ENCODE measurements around the gene PRPSAP2.

The PRPSAP2 gene

DNA sequence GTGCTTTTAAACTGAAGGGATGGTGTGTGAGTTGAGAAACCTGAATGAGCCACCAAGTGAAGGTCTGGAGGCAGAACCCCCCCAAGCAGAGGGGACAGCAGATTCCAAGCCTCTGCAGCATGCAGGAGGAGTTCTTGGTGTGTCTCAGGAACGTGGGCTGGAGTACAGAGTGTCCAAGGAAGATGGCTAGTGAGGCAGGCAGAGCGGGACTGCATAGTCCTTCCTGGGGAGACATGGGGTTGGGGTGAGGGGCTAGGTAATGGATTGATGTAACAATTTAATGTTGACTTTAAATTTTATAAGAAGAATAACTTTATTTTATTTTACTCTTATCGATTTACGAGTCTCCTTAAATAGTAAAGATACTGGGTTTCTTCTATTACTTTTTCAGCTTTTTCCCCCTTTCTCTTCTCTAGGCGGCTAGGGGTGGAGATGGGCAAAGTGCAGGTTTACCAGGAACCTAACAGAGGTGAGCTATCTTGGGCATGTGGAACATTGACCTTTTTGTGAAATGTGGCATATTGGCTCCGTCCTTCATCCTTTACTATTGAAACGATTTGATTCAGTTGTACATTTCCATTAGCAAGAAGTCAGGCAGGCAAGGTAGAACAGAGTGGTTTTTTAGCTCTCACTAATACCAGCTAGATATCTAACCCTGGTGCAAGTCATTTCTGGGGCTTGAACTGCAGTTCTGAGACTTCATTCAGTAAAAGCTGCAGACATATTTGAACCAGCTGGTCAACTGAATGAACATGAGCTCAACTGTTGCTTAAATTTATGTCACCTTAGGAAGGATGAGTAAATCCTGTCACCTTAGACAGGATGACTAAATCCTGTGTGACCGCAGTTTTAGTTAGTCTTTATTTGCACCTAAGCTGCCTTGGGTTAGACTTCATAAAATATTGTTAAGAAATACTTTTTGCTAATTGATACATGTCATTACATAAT is 9.2 kb downstream of the PRPSAP2 start:
- no peak for DNase-seq (ENCODE audit: low spot score)
- TF ChIP-seq, protein P1, sequence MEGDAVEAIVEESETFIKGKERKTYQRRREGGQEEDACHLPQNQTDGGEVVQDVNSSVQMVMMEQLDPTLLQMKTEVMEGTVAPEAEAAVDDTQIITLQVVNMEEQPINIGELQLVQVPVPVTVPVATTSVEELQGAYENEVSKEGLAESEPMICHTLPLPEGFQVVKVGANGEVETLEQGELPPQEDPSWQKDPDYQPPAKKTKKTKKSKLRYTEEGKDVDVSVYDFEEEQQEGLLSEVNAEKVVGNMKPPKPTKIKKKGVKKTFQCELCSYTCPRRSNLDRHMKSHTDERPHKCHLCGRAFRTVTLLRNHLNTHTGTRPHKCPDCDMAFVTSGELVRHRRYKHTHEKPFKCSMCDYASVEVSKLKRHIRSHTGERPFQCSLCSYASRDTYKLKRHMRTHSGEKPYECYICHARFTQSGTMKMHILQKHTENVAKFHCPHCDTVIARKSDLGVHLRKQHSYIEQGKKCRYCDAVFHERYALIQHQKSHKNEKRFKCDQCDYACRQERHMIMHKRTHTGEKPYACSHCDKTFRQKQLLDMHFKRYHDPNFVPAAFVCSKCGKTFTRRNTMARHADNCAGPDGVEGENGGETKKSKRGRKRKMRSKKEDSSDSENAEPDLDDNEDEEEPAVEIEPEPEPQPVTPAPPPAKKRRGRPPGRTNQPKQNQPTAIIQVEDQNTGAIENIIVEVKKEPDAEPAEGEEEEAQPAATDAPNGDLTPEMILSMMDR (IDR thresholded peaks at IDR 0.05; ENCODE audit: extremely low read depth, missing control alignments), result no peak

DNA sequence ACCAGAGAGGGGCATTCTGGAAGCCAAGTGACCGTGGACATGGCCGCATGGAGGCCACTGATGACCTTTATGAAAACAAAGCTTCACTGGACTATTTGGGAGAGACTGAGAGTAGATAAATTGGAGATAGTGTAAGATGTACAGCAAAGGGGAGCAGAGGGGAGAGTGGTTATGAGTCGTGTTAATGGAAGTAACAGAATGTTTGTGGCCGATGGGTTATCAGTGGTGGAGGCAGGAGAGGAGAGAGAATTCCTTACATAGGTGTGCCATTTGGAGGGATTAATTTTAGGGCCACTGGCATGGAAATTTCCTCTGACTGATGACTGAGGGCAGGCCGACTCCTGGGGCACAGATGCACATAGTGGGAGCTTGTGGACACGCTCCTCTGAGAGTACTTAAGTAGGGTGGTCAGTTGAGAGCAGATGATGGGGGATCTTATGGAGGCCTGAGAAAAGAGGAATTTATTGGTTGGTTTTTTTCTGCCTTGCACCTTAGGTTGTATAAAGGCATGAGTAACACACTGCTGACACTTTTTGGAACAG is 19.2 kb downstream of the PRPSAP2 start:
- no peak for DNase-seq (ENCODE audit: low spot score)
- TF ChIP-seq, protein P1 (IDR thresholded peaks at IDR 0.05; ENCODE audit: extremely low read depth, missing control alignments), result no peak

DNA sequence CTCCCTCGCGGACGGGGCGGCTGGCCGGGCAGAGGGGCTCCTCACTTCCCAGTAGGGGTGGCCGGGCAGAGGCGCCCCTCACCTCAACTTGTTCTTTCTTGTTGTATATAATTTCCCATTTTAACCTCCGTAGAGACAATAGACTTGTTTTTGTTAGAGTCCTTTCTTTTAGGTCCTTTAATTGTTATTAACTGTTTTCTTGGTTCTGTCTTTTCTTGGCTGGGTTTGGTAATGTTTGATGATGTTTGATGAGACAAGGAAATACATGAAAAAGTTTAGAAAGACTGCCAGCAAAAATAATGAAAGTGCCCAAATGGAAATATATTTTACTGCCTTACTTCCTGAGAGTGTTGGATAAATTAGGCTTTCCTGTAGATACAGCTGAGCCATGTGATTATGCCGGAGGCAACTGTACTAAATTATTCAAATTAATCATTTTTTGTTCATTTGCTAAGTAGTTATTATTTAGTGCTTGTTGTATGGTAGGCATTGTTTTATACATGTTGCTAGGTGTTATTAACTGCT is 30.9 kb downstream of the PRPSAP2 start:
- TF ChIP-seq, protein P1 (IDR thresholded peaks at IDR 0.05; ENCODE audit: extremely low read depth, missing control alignments), result no peak
- DNase-seq (ENCODE audit: low spot score), result no peak

DNA sequence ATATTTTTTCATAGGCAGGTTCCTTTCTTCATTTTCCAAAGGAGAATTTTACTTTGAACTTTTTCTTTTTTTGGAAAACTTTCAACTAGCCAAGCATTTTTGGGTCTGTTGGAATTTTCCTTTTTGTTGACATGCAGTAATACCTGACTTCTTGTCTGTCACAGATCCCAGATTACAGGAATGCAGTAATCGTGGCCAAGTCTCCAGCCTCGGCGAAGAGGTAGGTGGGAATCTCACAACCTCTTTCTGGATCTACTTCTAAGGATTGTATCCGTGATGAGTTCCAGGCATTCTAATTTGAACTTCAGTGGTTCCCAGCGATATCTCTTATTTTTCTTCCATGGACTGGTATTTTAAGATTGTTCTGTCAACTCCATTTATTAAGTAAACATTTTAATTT is 31.7 kb downstream of the PRPSAP2 start:
- DNase-seq (ENCODE audit: low spot score), result no peak
- TF ChIP-seq, protein P1 (IDR thresholded peaks at IDR 0.05; ENCODE audit: extremely low read depth, missing control alignments), result no peak

DNA sequence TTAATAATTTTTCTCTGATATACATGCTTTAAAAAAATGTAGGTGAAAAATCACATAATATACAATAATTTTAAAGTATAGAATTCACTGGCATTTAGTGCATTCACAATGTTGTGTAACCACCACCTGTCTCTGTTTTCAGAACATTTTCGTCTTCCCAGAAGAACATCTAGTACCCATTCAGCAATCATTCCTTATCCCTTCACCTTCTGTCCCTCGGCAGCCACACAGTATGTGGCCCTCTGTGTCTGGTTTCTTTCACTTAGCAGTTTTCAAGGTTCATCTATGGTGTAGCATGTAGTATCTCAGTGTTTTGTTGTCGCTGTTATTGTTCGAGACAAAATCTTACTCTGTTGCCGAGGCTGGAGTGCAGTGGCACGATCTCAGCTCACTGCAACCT is 33.6 kb downstream of the PRPSAP2 start:
- DNase-seq (ENCODE audit: low spot score), result no peak
- TF ChIP-seq, protein P1 (IDR thresholded peaks at IDR 0.05; ENCODE audit: extremely low read depth, missing control alignments), result no peak

DNA sequence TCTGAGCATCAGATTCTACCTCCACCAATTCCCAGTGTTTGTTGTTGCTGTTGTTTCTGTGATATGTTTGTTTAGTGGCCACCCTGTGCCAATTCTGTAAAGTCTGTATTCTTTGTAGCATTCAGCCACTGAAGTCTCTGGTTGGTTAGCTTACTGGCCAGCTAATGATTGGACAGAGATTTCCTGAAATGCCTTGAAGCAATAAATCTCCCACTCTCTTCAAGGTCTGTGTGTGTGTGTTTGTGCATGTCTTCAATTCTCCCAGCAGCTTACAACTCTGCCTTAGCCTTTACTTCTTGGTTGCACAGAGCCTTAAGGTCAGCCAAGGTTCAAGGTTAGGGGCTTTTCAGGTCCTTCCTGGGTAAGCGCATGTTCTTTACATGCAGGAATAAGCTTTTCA is 38.2 kb downstream of the PRPSAP2 start:
- TF ChIP-seq, protein P1 (IDR thresholded peaks at IDR 0.05; ENCODE audit: extremely low read depth, missing control alignments), result no peak
- no peak for DNase-seq (ENCODE audit: low spot score)

DNA sequence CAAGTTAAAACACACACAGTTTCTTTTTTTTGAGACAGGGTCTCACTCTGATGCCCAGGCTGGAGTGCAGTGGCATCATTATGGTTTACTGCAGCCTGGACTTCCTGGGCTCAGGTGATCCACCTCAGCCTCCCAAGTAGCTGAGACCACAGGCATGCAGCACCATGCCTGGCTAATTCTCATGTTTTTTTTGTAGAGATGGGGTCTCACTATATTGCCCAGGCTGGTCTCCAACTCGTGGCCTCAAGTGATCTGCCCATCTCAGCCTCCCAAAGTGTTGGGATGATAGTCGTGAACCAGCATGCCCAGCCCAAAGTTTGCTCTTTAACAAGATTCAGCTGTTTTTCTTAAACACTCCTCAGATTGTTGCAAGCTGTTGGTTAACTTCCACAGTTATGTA is 39.0 kb downstream of the PRPSAP2 start:
- no peak for DNase-seq (ENCODE audit: low spot score)
- TF ChIP-seq, protein P1 (IDR thresholded peaks at IDR 0.05; ENCODE audit: extremely low read depth, missing control alignments), result no peak

All from GM20000 (cell line).